Middle frontal gyrus (tissue), 1 donor: ENCODE data around the gene SPDYE11.
A peak's percentile ranks its signal among the peaks of the same experiment; 100 is the strongest.
"Not testable (repeated sequence)": the region's sequence is repeated elsewhere in the genome, so short reads cannot be mapped to it uniquely, and the experiment has no call there.

Experiments
- DNase-seq: peaks from one replicate; pipeline ENCODE4 v3.0.0-alpha.2; 2015; ENCODE audit warnings: low spot score; ENCODE audit errors: extremely low spot score

The SPDYE11 gene

GRCh38 chr7:73057811-73058210 is at the start of gene SPDYE11:
Gene SPDYE11, minus strand, starts transcription at chr7:73057911. Its CDS starts 1,800 bp downstream, at chr7:73056111.
- DNase-seq, result not testable (repeated sequence)

- not testable (repeated sequence) for DNase-seq
Observed at GRCh38 chr7:73085938-73086337, 28.2 kb upstream of the SPDYE11 start, which contains the start of gene SPDYE9. Gene SPDYE9, minus strand, starts transcription at chr7:73086038. Its CDS starts 1,800 bp downstream, at chr7:73084238.

- DNase-seq, result not testable (repeated sequence)
Observed at GRCh38 chr7:73029666-73030065, 28.0 kb downstream of the SPDYE11 start, which contains the start of gene SPDYE8. Gene SPDYE8, minus strand, starts transcription at chr7:73029766. Its CDS starts 1,800 bp downstream, at chr7:73027966.

- not testable (repeated sequence) for DNase-seq
Observed at GRCh38 chr7:73006491-73006890, 51.2 kb downstream of the SPDYE11 start.

GRCh38 chr7:73005693-73006447 is 51.8 kb downstream of the SPDYE11 start:
- peak; percentile 43 for DNase-seq

GRCh38 chr7:73005356-73005692 is 52.4 kb downstream of the SPDYE11 start:
- not testable (repeated sequence) for DNase-seq

- not testable (repeated sequence) for DNase-seq
Observed at GRCh38 chr7:72997887-72998468, 59.7 kb downstream of the SPDYE11 start.
